Neuronal stem cell (in vitro differentiated cells): ENCODE data around the gene OR51V1.
A peak's percentile ranks its signal among the peaks of the same experiment; 100 is the strongest.

Source experiments
- DNase-seq: peaks from one replicate; pipeline ENCODE4 v3.0.0-alpha.2; 2013; ENCODE audit warnings: low spot score
- H2AFZ ChIP-seq: one replicate; pipeline ENCODE4 v1.6.1; 2013; ENCODE audit warnings: mild to moderate bottlenecking, low read length, inconsistent platforms
- H2AK5ac ChIP-seq: 2 replicates; pipeline ENCODE4 v1.6.1; 2013; ENCODE audit warnings: low read depth, mild to moderate bottlenecking, inconsistent platforms, low read length, moderate library complexity, mixed read lengths
- H2BK120ac ChIP-seq: 2 replicates; pipeline ENCODE4 v1.6.1; 2013; ENCODE audit warnings: low read depth, mild to moderate bottlenecking, inconsistent platforms, low read length, moderate library complexity, mixed read lengths
- H2BK12ac ChIP-seq: one replicate; pipeline ENCODE4 v1.6.1; 2013; ENCODE audit warnings: low read length, inconsistent platforms
- H2BK15ac ChIP-seq: 2 replicates; pipeline ENCODE4 v1.6.1; 2013; ENCODE audit warnings: mild to moderate bottlenecking, low read length, inconsistent platforms, mixed read lengths
- H2BK5ac ChIP-seq: one replicate; pipeline ENCODE4 v1.6.1; 2013; ENCODE audit warnings: inconsistent platforms, mild to moderate bottlenecking, low read length, moderate library complexity
- H3K14ac ChIP-seq: one replicate; pipeline ENCODE4 v1.6.1; 2013; ENCODE audit warnings: low read length, inconsistent platforms
- H3K18ac ChIP-seq: 2 replicates; pipeline ENCODE4 v1.6.1; 2013; ENCODE audit warnings: low read length, inconsistent platforms
- H3K23ac ChIP-seq: 2 replicates; pipeline ENCODE4 v1.6.1; 2013; ENCODE audit warnings: low read depth, mild to moderate bottlenecking, mixed read lengths, low read length, inconsistent platforms; ENCODE audit not compliant: poor library complexity
- H3K27ac ChIP-seq: replicated peaks from 3 replicates; pipeline ENCODE4 v1.5.1; 2013; ENCODE audit warnings: low read length, inconsistent platforms
- H3K27me3 ChIP-seq, 3 experiments: 2 replicates each; pipeline ENCODE4 v1.6.1; 2013; ENCODE audit warnings: low read length in 3 of 3, mild to moderate bottlenecking in 2 of 3, inconsistent platforms in 1 of 3, low read depth in 1 of 3, mixed read lengths in 1 of 3, moderate library complexity in 1 of 3; ENCODE audit not compliant: control insufficient read depth in 3 of 3, insufficient read depth in 3 of 3
- H3K36me3 ChIP-seq, 2 donors: replicated peaks in 1 of 2; 2 replicates each; pipeline ENCODE4 v1.6.1; 2013; ENCODE audit warnings: low read length in 2 of 2; ENCODE audit not compliant: control insufficient read depth in 2 of 2, insufficient read depth in 2 of 2
- H3K4ac ChIP-seq: 2 replicates; pipeline ENCODE4 v1.6.1; 2013; ENCODE audit warnings: inconsistent platforms, mild to moderate bottlenecking, low read length, moderate library complexity
- H3K4me1 ChIP-seq, 2 donors: 1 replicate in 1 of 2; 2 replicates in 1 of 2; pipeline ENCODE4 v1.6.1; 2013; ENCODE audit warnings: low read length in 2 of 2, low read depth in 1 of 2; ENCODE audit not compliant: control insufficient read depth in 2 of 2, insufficient read depth in 1 of 2
- H3K4me2 ChIP-seq: one replicate; pipeline ENCODE4 v1.6.1; 2013; ENCODE audit warnings: mild to moderate bottlenecking, low read length, inconsistent platforms; ENCODE audit not compliant: insufficient read depth, poor library complexity, severe bottlenecking
- H3K4me3 ChIP-seq, 2 donors: 2 replicates each; pipeline ENCODE4 v1.5.1; 2013; ENCODE audit warnings: low read length in 2 of 2, mild to moderate bottlenecking in 2 of 2, inconsistent platforms in 1 of 2, moderate library complexity in 1 of 2
- H3K79me1 ChIP-seq: one replicate; pipeline ENCODE4 v1.6.1; 2013; ENCODE audit warnings: low read depth, mild to moderate bottlenecking, inconsistent platforms, low read length, moderate library complexity
- H3K9ac ChIP-seq: one replicate; pipeline ENCODE4 v1.6.1; 2013; ENCODE audit warnings: mild to moderate bottlenecking, low read depth, low read length, inconsistent platforms; ENCODE audit not compliant: poor library complexity
- H3K9me3 ChIP-seq, 2 donors: replicated peaks in 1 of 2; 2 replicates each; pipeline versions ENCODE3 to v1.6.1; 2013; ENCODE audit warnings: low read length in 2 of 2, mild to moderate bottlenecking in 2 of 2, inconsistent platforms in 1 of 2, low read depth in 1 of 2, mixed read lengths in 1 of 2, moderate library complexity in 1 of 2; ENCODE audit not compliant: control insufficient read depth in 2 of 2, insufficient read depth in 1 of 2
- H4K8ac ChIP-seq: one replicate; pipeline ENCODE4 v1.6.1; 2013; ENCODE audit warnings: low read depth, mild to moderate bottlenecking, inconsistent platforms, low read length, moderate library complexity
- H4K91ac ChIP-seq: one replicate; pipeline ENCODE4 v1.6.1; 2013; ENCODE audit warnings: low read length, low read depth, mild to moderate bottlenecking, inconsistent platforms; ENCODE audit not compliant: poor library complexity
- WGBS, 2 donors: extraction: QIAGEN DNeasy Blood & Tissue Kit; methylation state at CpG; one replicate each; pipeline ENCODE4 v1.1.7; 2013; ENCODE audit warnings: missing lambda C conversion rate in 2 of 2, mixed read lengths in 1 of 2; ENCODE audit not compliant: insufficient read length in 2 of 2, insufficient replicate concordance in 1 of 2; ENCODE audit errors: extremely low coverage in 2 of 2; 5-methylcytosine and 5-hydroxymethylcytosine counted together

OR51V1 gene

DNA sequence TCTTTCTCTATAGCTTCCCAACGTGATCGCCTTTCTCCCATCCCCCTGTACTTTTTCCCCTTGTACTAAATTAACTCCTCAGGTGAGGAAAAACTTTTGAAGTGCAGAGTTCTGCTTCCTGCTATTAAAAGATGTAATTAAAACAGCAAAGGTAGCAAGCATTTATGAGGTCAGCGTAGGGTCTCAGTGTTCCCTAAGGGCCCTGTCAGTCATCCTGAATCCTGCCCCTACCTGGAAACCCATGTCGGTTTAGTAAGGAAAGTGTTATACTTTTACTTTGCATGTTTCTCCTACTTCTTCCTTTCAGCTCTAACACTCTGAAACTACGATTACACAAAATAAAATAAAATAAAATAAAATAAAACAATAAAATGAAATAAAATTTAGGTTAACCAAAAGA, 27.6 kb upstream of the OR51V1 start:
- no peak overlapping the region for H4K8ac ChIP-seq
- H3K18ac ChIP-seq: no peak overlapping the region
- peaks cover 0 to 3% of the 10 kb centered on the region in 2 donors for H3K4me1 ChIP-seq
- H3K4ac ChIP-seq: no peak overlapping the region
- H2BK15ac ChIP-seq: no peak overlapping the region
- H3K9me3 ChIP-seq: no peaks in the 10 kb centered on the region
- no peak overlapping the region for H3K27ac ChIP-seq
- no peak overlapping the region for H2BK5ac ChIP-seq
- 100% methylated on average over 2 of the region's 5 CpGs; no CpG with 5 or more reads in 1 of the 2 donors for WGBS, 2 donors
- H2BK12ac ChIP-seq: no peak overlapping the region
- H4K91ac ChIP-seq: no peak overlapping the region
- H3K14ac ChIP-seq: no peak overlapping the region
- DNase-seq: no peak
- H3K36me3 ChIP-seq: no peaks in the 10 kb centered on the region
- H3K9ac ChIP-seq: no peak overlapping the region
- no peak overlapping the region for H2BK120ac ChIP-seq
- no peak overlapping the region for H2AFZ ChIP-seq
- no peak overlapping the region for H3K4me3 ChIP-seq
- H3K79me1 ChIP-seq: no peaks in the 10 kb centered on the region
- no peak overlapping the region for H3K4me2 ChIP-seq
- no peak overlapping the region for H3K23ac ChIP-seq
- no peak overlapping the region for H2AK5ac ChIP-seq
- no peaks in the 10 kb centered on the region for H3K27me3 ChIP-seq

DNA sequence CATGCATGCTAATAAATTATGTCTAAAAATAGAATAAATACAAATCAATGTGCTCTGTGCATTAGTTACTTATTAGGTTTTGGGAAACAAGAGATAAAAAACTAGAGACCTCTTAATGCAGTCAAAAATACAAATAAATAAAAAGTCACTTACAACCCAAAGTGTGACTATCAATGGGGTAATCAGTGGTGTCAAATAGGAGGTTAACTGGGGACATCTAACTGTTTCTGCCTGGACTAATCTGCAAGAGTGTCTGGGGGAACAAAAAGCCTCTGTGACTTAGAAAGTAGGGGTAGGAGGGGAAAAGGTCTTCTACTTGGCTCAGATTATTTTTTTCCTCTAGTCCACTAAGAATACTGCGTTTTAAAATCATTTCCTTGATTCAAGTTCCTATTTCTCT, 27.2 kb upstream of the OR51V1 start:
- Histone ChIP-seq H2BK5ac (no peak overlapping the region), H3K27me3 (no peaks in the 10 kb centered on the region), H3K27ac (no peak overlapping the region), H3K79me1 (no peaks in the 10 kb centered on the region), H2BK12ac (no peak overlapping the region), H2BK120ac (no peak overlapping the region), H3K9ac (no peak overlapping the region), H3K36me3 (no peaks in the 10 kb centered on the region), H2AK5ac (no peak overlapping the region), H3K4me2 (no peak overlapping the region), H3K9me3 (no peaks in the 10 kb centered on the region), H2BK15ac (no peak overlapping the region), H3K14ac (no peak overlapping the region), H2AFZ (no peak overlapping the region), H3K18ac (no peak overlapping the region), H3K4me1 (peaks cover 0 to 3% of the 10 kb centered on the region in 2 donors), H3K23ac (no peak overlapping the region), H4K91ac (no peak overlapping the region), H4K8ac (no peak overlapping the region), H3K4me3 (no peak overlapping the region), H3K4ac (no peak overlapping the region)
- DNase-seq: no peak
- no CpG with 5 or more reads among the region's 1 CpG for WGBS, 2 donors

DNA sequence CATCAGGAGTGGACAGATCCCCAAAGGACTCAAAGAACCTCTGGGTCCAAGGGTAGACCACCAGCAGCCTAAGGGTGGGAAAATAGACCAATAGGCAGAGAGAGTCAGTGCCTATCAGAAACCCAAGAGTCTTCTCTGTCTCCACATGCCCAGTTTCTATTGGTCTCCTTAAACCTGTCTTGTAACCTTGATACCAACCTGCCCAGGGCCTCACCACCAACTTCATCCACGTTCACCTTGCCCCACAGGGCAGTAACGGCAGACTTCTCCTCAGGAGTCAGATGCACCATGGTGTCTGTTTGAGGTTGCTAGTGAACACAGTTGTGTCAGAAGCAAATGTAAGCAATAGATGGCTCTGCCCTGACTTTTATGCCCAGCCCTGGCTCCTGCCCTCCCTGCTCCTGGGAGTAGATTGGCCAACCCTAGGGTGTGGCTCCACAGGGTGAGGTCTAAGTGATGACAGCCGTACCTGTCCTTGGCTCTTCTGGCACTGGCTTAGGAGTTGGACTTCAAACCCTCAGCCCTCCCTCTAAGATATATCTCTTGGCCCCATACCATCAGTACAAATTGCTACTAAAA, 26.3 kb upstream of the OR51V1 start, which contains the start of gene HBB:
Gene HBB (minus strand): TSS at position 340 of the 579 bp plus-strand sequence. CDS start 50 bp downstream, at position 290.
- Histone ChIP-seq H3K4me3 (peak within 1 kb of the TSS in 1 of 2 donors; percentile 5), H2BK15ac (no peak within 1 kb of the TSS)
- no peak for DNase-seq

DNA sequence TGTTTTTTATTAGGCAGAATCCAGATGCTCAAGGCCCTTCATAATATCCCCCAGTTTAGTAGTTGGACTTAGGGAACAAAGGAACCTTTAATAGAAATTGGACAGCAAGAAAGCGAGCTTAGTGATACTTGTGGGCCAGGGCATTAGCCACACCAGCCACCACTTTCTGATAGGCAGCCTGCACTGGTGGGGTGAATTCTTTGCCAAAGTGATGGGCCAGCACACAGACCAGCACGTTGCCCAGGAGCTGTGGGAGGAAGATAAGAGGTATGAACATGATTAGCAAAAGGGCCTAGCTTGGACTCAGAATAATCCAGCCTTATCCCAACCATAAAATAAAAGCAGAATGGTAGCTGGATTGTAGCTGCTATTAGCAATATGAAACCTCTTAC, 25.0 kb upstream of the OR51V1 start:
- Histone ChIP-seq H3K4me1 (peaks cover 0 to 3% of the 10 kb centered on the region in 2 donors), H2BK5ac (no peak overlapping the region), H3K18ac (no peak overlapping the region), H3K9ac (no peak overlapping the region), H2BK12ac (no peak overlapping the region), H3K4me2 (no peak overlapping the region), H4K8ac (no peak overlapping the region), H2BK15ac (no peak overlapping the region), H4K91ac (no peak overlapping the region), H3K14ac (no peak overlapping the region), H2AK5ac (no peak overlapping the region), H3K36me3 (no peaks in the 10 kb centered on the region), H3K27me3 (no peaks in the 10 kb centered on the region), H3K4ac (no peak overlapping the region), H3K79me1 (no peaks in the 10 kb centered on the region), H2BK120ac (no peak overlapping the region), H3K4me3 (no peak overlapping the region), H3K27ac (no peak overlapping the region), H3K23ac (no peak overlapping the region), H2AFZ (no peak overlapping the region), H3K9me3 (no peaks in the 10 kb centered on the region)
- no CpG with 5 or more reads among the region's 2 CpGs for WGBS, 2 donors
- no peak for DNase-seq

More for the DNA sequence above, 26.3 kb upstream of the OR51V1 start, which contains the start of gene HBB:
- Histone ChIP-seq H3K4ac (no peak within 1 kb of the TSS), H2BK5ac (no peak within 1 kb of the TSS), H2AFZ (no peak within 1 kb of the TSS), H3K27me3 (no peaks in the 10 kb centered on the region), H3K9me3 (no peaks in the 10 kb centered on the region), H2BK120ac (no peak within 1 kb of the TSS), H3K79me1 (no peaks in the 10 kb centered on the region), H3K14ac (no peak within 1 kb of the TSS), H4K8ac (no peak within 1 kb of the TSS), H2AK5ac (no peak within 1 kb of the TSS), H3K36me3 (no peaks in the 10 kb centered on the region), H3K4me1 (peaks cover 0 to 3% of the 10 kb centered on the region in 2 donors), H3K4me2 (no peak within 1 kb of the TSS), H3K23ac (no peak within 1 kb of the TSS), H3K18ac (no peak within 1 kb of the TSS), H2BK12ac (no peak within 1 kb of the TSS), H4K91ac (no peak within 1 kb of the TSS), H3K9ac (no peak within 1 kb of the TSS), H3K27ac (no peak within 1 kb of the TSS)
- no CpG with 5 or more reads among the region's 3 CpGs for WGBS, 2 donors
